ENCODE measurements around the gene ASPN. TPM values are rescaled to one million over a fixed set of nuclear protein-coding genes. Genes with fewer than 3 reads are reported as not detected.

Gene ASPN
- total RNA-seq, 2 experiments from 2014 or later = not detected

DNA sequence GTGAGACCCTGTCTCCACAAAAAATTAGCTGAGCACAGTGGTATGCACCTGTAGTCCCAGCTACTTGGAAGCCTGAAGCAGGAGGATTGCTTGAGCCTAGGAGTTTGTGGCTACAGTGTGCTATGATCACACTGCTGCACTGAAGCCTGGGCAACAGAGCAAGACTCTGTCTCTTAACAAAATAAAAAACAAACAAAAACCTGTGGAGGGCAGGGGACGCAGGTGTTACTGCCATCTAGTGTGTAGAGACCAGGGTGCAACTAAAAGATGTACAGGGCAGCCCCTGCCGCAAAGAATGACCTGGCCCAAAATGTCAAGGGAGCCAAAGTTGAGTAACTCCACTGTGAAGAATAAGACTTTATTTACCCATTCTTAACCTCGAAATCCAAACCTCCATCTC lies 27.1 kb downstream of the ASPN start:
- Histone ChIP-seq H3K9me3 (ENCODE audit: control insufficient read depth in 1 of 2, insufficient read depth in 1 of 2, low read length in 2 of 2) (no peaks in the 10 kb centered on the region), H3K27ac (ENCODE audit: low read depth in 1 of 2, low read length in 2 of 2) (no peak overlapping the region), H3K27me3 (ENCODE audit: control insufficient read depth in 1 of 2, insufficient read depth in 2 of 2, low read length in 2 of 2) (no peaks in the 10 kb centered on the region), H3K4me3 (ENCODE audit: low read length) (no peak overlapping the region), H3K36me3 (ENCODE audit: insufficient read depth, low read length) (no peaks in the 10 kb centered on the region), H3K4me1 (ENCODE audit: insufficient read depth, low read length) (no peaks in the 10 kb centered on the region)
- ChIA-PET POLR2A (no interaction called here), CTCF (no interaction called here)
- no peaks in the 10 kb centered on the region for H3K27me3 Mint-ChIP-seq
- peak in 1 of 14 experiments; percentile 5 for DNase-seq
- no peak for ATAC-seq (ENCODE audit: poor library complexity)
- no peak for TF ChIP-seq CTCF (IDR thresholded peaks at IDR 0.05)
- intact Hi-C loops (cut with DNase I, micrococcal nuclease) = no loop called here
- no peaks in the 10 kb centered on the region for H3K9me3 Mint-ChIP-seq
- no peaks in the 10 kb centered on the region for H3K36me3 Mint-ChIP-seq (ENCODE audit: low read depth)
- H3K27ac Mint-ChIP-seq = no peak overlapping the region
- H3K4me3 Mint-ChIP-seq = no peak overlapping the region
- no peaks in the 10 kb centered on the region for H3K4me1 Mint-ChIP-seq (ENCODE audit: low read depth)

GRCh38 chr9:92446536-92446935 lies 35.8 kb downstream of the ASPN start:
- Mint-ChIP-seq H3K27ac (no peak overlapping the region), H3K4me3 (no peak overlapping the region), H3K9me3 (no peaks in the 10 kb centered on the region), H3K4me1 (ENCODE audit: low read depth) (no peaks in the 10 kb centered on the region), H3K36me3 (ENCODE audit: low read depth) (no peaks in the 10 kb centered on the region), H3K27me3 (no peaks in the 10 kb centered on the region)
- Histone ChIP-seq H3K27me3 (ENCODE audit: control insufficient read depth in 1 of 2, insufficient read depth in 2 of 2, low read length in 2 of 2) (no peaks in the 10 kb centered on the region), H3K9me3 (ENCODE audit: control insufficient read depth in 1 of 2, insufficient read depth in 1 of 2, low read length in 2 of 2) (no peaks in the 10 kb centered on the region), H3K27ac (ENCODE audit: low read depth in 1 of 2, low read length in 2 of 2) (no peak overlapping the region), H3K36me3 (ENCODE audit: insufficient read depth, low read length) (no peaks in the 10 kb centered on the region), H3K4me1 (ENCODE audit: insufficient read depth, low read length) (no peaks in the 10 kb centered on the region), H3K4me3 (ENCODE audit: low read length) (no peak overlapping the region)
- ATAC-seq (ENCODE audit: poor library complexity) (no peak), DNase-seq (no peak)
- TF ChIP-seq CTCF (IDR thresholded peaks at IDR 0.05) = no peak
- intact Hi-C loops (cut with DNase I, micrococcal nuclease) = no loop called here
- ChIA-PET POLR2A (no interaction called here), CTCF (interaction anchor here (1.2 kb wide), 1 partner anchor 11 kb away, joined by 4 read pairs; no protein-coding TSS in a partner anchor)

GRCh38 chr9:92444841-92445240 lies 37.5 kb downstream of the ASPN start:
- DNase-seq (no peak), ATAC-seq (ENCODE audit: poor library complexity) (no peak)
- intact Hi-C loops (cut with DNase I, micrococcal nuclease) = no loop called here
- no peak overlapping the region for H3K27ac Mint-ChIP-seq
- H3K4me1 Mint-ChIP-seq (ENCODE audit: low read depth) = no peaks in the 10 kb centered on the region
- TF ChIP-seq CTCF (IDR thresholded peaks at IDR 0.05) = no peak
- Histone ChIP-seq H3K27me3 (ENCODE audit: control insufficient read depth in 1 of 2, insufficient read depth in 2 of 2, low read length in 2 of 2) (no peaks in the 10 kb centered on the region), H3K4me3 (ENCODE audit: low read length) (no peak overlapping the region), H3K27ac (ENCODE audit: low read depth in 1 of 2, low read length in 2 of 2) (no peak overlapping the region), H3K9me3 (ENCODE audit: control insufficient read depth in 1 of 2, insufficient read depth in 1 of 2, low read length in 2 of 2) (no peaks in the 10 kb centered on the region), H3K4me1 (ENCODE audit: insufficient read depth, low read length) (no peaks in the 10 kb centered on the region), H3K36me3 (ENCODE audit: insufficient read depth, low read length) (no peaks in the 10 kb centered on the region)
- no peaks in the 10 kb centered on the region for H3K9me3 Mint-ChIP-seq
- no peaks in the 10 kb centered on the region for H3K36me3 Mint-ChIP-seq (ENCODE audit: low read depth)
- CTCF ChIA-PET = no interaction called here
- POLR2A ChIA-PET = no interaction called here
- H3K27me3 Mint-ChIP-seq = no peaks in the 10 kb centered on the region
- no peak overlapping the region for H3K4me3 Mint-ChIP-seq

Measured in CD4-positive, alpha-beta T cell (primary cell).